HG02588 (cell line): ENCODE results near the gene FBXO30.
A peak's percentile ranks its signal among the peaks of the same experiment; 100 is the strongest.

Experiments used
- ATAC-seq: cut with Tn5 transposase; IDR thresholded peaks from one replicate; pipeline ENCODE4 v1.9.1; 2021; ENCODE audit warnings: mild to moderate bottlenecking, moderate library complexity; ENCODE audit not compliant: unreplicated experiment

The FBXO30 gene

GRCh38 chr6:145758113-145758512 lies 56.5 kb downstream of the FBXO30 start:
- ATAC-seq = no peak

GRCh38 chr6:145756170-145756662 lies 58.4 kb downstream of the FBXO30 start:
- no peak for ATAC-seq

GRCh38 chr6:145755682-145756081 lies 58.9 kb downstream of the FBXO30 start:
- ATAC-seq = no peak

- no peak for ATAC-seq
Measured at GRCh38 chr6:145752638-145753037, 62.0 kb downstream of the FBXO30 start.

GRCh38 chr6:145749632-145750031 lies 65.0 kb downstream of the FBXO30 start:
- ATAC-seq = peak; percentile 63

GRCh38 chr6:145745861-145746260 lies 68.7 kb downstream of the FBXO30 start:
- no peak for ATAC-seq

- no peak for ATAC-seq
Measured at GRCh38 chr6:145744619-145745018, 70.0 kb downstream of the FBXO30 start.
